HG03064 (cell line): ENCODE data around the gene CUL3.
"Not testable (repeated sequence)": the region's sequence is repeated elsewhere in the genome, so short reads cannot be mapped to it uniquely, and the experiment has no call there.

Experiments used
- ATAC-seq: cut with Tn5 transposase; IDR thresholded peaks from one replicate; pipeline ENCODE4 v1.9.1; 2021; ENCODE audit warnings: low read depth; ENCODE audit not compliant: unreplicated experiment

The CUL3 gene

DNA sequence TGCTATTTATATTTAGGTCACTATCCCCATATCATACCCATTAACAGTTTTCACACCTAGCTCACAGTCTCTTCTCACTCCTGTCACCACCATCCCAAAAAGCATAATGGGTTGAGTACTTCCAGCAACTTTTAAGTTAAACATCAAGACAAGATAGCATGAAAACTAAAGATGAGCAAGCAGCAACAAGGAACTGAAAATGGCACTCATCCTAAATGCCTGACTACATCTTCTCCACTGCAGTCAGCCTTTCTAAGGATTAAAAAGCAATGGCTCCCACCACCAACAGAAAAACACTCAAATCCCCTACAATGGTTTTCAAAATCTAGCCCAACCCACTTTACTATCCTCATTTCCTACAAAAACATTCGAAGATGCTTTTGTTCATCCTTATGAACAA lies 38.2 kb downstream of the CUL3 start:
- ATAC-seq = no peak

DNA sequence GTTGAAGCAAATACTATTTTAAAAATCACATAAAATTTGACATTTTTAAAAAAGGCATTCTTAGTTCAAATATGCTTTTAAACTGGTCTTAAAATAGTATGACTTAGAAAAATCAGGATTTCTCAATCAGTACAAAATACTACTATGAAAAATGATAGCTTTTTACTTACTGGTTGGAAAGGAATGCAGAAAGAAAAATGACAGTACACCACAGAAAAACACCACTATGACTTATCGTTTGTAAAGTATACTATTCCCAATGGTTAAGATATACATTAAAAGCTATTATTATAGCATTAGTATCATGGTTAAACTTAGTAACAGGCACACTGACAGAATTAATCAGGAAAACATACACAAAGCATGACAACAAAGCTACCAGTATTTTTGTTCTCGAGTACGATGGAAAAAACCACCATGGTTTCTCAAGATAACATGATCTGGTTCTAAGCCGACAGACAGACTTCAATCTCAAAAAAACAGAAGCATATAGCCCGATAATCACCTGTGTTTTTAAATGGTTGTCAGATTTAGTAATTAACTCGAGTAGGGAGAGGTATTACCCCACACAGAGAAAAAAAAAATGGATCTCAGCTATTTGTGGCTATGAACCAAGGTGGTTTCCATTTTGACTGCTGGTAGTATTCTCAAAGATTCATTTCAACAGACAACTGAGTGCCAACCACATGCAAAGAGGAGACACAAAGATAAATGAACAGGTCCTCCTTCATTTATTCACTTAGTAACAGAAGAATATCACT lies 39.1 kb downstream of the CUL3 start:
- ATAC-seq = no peak

DNA sequence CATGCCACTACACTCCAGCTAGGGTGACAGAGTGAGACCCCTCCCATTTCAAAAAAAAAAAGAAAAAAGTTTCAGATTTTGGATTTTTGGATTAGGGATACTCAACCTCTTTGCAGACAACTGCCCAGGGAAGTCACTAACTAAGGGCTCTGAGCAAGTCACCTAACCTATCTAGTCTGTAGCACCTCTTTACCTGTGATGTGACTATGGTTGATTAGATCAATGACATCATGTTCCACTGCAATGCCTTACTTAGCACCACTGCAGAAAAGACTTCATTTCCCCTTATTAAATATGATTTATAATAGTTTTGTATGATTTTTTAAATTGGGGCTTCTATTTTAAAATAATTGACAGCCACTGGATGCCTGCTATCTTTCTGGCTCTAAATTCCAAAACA lies 41.2 kb downstream of the CUL3 start:
- no peak for ATAC-seq

DNA sequence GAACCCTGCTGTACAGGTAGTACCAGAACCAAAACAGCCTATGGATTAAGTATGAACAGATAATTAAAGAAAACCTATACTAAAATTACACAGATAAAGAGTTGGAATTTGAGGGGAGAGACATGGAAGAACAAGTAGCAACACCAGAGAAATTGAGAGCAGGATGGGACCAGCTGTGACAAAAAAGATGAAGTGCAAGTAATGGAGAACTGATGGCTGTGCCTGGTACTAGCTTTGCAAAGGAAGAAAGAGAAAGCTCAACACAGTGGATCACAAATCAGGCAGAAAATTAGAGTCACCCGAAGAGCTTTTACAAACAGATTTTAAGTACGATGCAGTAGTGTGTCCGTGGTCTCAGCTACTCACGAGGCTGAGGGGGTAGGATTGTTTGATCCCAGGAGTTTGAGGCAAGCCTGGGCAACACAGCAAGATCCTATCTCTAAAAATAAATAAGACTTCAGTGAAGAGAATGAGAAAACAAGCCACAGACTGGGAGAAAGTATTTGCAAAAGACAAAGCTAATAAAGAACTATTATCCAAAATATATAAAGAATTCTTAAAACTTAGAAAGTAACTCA lies 46.5 kb downstream of the CUL3 start:
- no peak for ATAC-seq

DNA sequence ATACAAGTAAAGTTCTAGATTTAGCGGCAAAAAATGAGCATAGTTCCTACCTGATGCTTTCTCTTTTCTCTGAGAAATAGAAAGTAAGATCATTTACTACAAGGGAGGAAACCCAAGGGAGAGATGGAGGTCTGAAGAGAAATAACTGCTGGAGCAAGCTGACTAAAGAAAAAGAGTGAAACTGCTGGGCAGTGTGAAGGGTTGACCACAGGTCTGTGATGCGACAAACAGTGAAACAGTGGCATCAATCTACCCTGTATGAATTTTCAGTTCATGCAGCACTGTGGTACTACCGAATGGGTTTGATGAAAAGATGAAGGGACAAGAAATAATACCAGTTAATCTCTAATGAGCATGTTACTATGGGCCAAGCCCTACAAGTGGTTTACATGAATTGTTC lies 52.2 kb downstream of the CUL3 start:
- no peak for ATAC-seq

DNA sequence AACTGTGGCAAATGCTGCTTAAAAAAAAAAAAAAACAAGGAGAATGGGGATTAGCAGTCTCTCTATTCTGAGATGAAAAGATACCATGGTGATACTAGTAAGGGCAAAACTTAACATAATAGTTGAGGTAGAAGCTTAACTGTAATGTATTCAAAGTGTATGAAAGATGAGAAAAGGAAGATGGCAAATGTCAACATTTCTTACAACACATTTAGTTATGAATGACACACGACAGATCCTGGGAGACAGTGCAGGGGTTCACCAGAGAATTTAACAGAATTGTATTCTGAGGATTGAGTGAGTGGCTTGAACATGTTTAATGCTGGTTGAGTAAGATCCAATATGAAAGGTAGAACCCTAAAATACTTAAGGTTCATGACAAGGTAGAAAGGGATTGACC lies 52.7 kb downstream of the CUL3 start:
- ATAC-seq = no peak

DNA sequence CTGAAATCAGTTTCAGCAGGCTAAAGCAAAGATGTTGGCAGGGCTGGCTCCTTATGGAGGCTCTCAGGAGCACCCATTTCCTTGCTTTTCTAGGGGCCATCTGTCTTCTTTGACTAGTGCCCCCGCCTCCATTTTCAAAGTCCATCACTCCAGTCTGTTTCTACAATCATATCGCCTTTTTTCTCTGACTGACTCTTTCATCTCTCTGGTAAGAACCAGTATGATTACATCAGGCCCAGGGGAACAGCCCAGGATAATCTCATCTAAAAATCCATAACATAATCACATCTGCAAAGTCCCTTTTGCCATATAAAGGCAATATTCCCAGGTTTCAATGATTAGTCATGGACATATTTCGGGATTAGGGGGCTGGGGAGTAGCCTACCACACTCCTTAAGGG lies 57.0 kb downstream of the CUL3 start:
- ATAC-seq = no peak

DNA sequence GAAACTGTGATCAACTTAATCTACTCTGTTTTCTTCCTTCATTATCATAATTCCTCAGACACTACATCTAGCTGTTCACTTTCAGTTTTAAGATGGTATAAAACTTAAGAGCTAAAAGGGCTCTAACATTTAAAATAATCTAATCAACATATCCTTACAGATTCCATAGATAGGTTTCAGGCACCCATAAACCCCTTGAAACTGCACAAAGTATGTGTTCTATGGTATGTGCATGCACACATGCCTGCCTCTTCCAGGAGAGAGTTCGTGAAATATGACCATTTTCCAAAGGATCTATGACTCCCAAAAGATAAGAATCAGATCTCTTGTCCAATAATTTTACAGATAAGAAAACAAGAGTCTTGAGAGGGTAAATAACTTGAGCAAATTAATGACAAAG lies 59.4 kb downstream of the CUL3 start:
- no peak for ATAC-seq

DNA sequence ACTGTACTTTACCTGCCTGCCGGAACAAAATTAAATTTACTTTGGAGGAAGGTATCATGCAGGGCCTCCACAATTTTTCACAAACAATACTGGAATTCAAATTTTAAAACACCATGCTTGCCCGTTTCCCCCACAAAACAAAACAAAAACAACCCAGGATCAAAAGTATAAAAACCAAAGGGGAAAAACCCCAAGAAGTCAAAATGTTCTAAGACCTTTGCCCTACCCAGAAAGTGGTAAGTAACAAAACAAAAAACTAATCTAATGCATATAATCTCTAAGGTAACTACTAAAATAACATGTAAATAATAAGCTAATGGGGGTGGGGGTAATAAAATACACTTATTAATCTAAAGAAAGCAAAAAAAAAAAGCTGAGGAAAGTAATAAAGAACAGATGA lies 60.5 kb downstream of the CUL3 start:
- no peak for ATAC-seq

DNA sequence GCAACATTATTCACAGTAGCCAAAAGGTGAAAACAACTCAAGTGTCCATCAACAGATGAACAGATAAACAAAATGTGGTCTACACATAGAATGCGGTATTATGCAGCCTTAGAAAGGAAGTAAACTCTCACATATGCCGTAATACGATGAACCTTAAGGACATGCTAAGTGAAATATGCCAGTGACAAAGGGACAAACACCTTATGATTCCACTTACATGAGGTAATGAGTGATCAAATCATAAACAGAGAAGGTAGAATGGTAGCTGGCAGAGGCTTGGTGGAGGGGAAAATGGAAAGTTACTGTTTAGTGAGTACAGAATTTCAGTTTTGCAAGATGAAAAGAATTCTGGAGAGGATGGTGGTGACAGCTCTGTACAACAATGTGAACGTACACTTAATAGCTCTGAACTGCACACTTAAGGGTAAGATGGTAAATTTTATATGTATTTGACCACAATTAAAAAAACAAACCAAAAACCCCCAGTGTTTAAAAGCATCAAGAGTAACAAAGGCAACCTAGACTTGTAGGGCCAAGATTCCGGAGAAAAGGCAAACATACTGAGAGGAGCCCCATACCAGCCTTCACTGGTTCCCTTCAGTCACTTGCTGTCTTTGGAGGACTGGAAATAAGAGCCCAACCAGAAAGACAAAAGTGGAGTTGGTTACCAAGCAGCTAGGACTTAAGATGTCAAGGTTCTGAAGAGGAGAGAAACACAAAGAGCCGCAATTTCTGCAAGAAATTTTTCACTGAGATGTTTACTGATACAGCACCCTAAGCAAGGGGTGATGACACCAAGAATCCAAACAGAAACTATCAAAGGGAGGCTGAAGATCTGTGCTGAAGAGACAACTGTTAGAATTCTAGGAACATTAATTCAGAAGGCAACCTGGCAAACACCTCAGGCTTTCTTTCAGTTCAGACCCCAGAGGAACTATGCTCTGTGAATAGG lies 61.3 kb downstream of the CUL3 start:
- ATAC-seq = no peak

DNA sequence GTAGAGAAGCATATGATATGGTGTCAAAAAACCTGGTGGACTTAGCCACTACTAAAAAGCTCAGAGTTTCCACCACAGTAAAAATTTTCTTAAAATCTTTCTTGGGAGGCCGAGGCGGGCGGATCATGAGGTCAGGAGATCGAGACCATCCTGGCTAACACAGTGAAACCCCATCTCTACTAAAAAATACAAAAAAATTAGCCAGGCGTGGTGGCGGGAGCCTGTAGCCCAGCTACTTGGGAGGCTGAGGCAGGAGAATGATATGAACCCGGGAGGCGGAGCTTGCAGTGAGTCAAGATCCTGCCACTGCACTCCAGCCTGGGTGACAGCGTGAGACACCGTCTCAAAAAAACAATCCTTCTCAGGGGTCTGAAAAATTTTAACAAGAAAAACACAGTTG lies 62.7 kb downstream of the CUL3 start:
- ATAC-seq = not testable (repeated sequence)

DNA sequence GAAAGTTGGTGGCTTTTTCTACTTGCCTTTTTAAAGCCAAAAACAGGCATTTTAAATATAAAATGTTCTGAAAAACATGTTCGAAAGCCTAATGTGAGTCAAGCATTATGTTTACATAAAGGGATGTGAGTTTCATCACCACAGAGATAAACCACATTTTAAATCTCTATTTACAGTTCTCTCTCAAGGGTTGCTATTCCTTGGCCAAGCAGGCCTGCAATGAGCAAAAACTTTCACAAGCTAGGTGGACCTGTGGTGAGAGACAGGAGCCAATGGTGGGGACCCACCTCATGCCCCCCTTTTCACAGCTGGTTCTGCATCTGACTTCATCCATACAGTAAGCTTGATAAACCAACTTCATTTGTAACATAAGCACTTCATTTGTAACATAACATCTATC lies 65.1 kb downstream of the CUL3 start:
- ATAC-seq = peak; percentile 67

DNA sequence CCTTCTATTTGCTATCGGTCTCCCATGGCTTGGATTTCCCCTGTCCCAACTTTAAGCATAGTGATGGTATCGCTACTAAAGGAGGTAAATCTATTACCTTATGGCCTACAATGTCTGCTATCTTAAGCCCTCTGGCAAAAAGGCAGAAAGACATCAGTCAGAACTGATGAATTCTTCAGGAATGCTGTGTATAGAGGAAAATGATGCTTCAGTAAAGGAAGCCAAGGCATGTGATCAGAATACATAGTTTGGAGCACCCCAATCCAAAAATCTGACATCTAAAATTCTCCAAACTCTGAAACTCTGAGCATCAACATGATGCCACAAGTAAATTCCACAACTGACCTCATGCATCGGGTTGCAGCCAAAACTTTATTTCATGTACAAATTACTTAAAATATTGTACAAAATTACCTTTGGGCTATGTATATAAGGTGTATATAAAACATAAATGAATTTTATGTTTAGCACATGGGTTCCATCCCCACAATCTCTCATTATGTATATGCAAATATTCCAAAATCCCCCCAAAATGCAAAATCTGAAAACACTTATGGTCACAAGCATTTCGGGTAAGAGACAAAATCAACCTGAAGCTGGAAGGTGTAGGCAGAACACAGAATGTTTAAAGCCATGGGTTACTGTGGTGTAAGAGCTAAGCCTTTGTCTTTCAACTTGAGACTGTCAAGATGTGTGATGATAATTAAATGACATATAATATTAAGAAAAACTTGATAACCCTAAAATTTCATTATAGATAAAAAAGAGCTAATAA lies 66.2 kb downstream of the CUL3 start:
- ATAC-seq = no peak

DNA sequence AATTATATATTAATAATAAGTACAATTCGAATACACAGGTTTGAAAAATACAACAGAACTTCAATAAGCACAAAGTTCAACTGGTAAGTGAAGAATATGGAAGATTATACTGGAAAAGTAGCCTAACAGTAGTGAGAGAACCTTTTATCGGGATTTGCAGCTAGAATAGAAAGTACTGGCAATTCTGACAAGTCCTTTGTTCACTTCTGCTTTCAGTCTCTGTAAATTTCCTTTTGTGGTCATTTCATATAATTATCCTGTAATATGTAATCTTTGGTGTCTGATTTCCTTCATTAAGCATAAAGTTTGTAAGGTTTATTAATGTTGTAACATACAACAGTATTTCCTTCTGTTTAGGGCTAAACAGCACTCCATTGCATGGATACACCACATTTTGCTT lies 67.2 kb downstream of the CUL3 start:
- ATAC-seq = no peak

DNA sequence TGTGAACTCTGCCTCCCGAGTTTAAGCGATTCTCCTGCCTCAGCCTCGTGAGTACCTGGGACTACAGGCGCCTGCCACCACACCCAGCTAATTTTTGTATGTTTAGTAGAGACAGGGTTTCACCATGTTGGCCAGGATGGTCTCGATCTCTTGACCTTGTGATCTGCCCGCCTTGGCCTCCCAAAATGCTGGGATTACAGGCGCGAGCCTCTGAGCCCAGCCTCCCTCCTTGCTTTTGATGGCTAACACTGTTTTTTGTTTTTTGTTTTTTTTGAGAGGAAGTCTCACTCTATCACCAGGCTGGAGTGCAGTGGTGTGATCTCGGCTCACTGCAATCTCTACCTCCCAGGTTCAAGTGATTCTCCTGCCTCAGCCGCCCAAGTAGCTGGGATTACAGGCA lies 68.8 kb downstream of the CUL3 start:
- not testable (repeated sequence) for ATAC-seq

DNA sequence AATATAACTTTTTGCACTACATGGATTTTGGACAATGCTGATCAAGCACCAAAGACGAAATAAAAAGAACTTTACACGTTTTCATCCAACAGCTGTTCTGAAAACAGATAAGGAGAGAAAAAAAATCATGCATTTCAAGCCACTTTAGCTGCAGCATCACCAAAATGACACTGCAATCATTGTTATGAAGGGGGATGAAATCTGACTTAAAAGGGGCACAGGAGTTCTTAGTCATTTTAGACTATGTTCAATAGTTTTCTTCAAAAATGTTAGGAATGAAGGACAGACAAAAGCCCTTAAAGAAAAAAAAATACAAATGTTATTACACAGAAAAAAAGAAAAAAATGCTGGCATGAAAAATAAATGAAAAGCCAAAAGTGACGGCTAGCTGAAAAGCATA lies 71.2 kb downstream of the CUL3 start:
- ATAC-seq = no peak

DNA sequence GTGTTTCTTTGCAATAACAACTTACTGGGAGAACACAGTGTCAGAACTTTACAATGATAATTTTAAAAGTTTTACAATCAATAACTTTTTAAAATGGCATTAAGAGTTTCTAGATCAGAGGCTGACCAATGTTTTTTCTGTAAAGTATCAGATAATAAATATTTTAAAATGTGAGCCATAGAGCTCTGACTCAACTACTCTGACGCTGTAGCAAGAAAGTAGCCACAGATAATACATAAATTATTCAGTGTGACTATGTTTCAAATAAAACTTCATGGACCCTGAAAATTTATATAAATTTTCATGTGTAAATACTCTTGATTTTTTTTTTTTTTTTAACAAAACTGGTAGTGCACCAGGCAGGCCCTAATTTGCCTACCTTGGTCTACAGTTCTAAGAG lies 77.4 kb downstream of the CUL3 start:
- ATAC-seq = no peak

DNA sequence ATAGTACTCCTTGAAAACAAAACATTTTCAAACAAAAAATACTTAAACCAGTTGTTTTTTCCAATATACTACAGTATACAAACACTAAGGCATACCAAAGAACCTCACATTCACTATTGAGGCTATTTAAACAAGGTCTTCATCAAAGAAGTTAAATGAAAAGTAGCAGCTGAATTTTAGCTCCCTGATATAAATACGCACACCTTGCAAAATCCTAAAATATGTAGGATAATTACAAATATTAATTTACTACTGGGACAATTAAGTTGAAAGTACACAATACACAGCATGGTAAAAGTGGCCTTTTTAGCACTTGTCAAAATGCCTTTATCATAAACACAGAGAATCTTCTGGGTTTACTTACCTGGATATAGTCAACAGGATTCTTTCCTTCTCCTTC lies 78.7 kb downstream of the CUL3 start:
- no peak for ATAC-seq

DNA sequence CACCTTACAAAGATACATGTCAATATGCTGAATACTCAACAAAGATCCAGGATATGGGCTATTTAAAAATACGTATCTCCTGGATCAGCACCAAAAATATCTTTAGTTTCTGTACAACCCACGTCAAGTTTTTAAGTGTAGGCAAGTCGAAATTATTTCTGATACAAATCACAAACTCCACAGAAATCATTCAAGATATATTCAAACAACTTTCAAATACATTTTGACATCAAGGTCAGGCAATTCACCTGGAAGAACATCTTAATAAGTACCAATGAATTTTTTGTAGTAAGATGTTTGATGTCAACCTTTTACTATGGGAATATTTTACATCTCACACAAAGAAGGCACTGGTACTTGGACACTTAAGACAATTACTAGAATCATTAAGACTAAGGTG lies 86.2 kb downstream of the CUL3 start:
- ATAC-seq = no peak

DNA sequence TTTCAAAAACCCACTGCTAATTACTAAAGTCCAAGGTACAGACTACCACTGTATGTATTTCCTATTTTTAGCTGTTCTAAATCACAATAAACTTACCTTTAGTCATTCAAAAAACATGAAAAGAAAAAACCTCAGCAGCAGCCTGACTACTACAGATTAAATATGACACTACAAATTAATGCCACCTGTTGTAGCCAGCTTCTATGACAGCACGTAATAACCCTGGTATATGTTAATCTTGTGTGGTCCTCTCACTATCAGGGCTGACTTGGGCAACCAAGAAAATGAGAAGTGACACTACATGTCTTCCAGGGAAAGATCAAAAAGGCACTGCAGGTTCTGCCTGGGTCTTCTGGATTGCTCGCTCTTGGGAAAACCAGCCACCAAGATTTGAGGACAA lies 92.6 kb downstream of the CUL3 start:
- no peak for ATAC-seq

DNA sequence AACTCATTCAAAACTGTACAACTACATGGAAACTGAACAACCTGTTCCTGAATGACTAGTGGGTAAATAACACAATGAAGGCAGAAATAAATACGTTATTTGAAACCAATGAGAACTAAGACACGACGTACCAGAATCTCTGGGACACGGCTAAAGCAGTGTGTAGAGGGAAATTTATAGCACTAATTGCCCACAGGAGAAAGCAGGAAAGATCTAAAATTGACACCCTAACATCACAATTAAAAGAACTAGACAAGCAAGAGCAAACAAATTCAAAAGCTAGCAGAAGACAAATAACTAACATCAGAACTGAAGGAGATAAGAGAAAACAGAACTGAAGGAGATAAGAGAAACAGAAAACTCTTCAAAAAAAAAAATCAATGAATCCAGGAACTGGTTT lies 97.2 kb downstream of the CUL3 start:
- not testable (repeated sequence) for ATAC-seq
